Right atrium auricular region (tissue), 2 donors: ENCODE measurements around the gene RASL11B. TPM values are rescaled to one million over a fixed set of nuclear protein-coding genes. Genes with fewer than 3 reads are reported as not detected.

ENCODE experiments used
- DNase-seq: peaks from one replicate; pipeline ENCODE4 v3.0.0-alpha.2; 2019; ENCODE audit warnings: low spot score
- H3K27ac ChIP-seq, 2 donors: fragments of 200-600 bp; sonication (generic); 1 replicate in 1 of 2; 2 replicates in 1 of 2; pipeline ENCODE4 v1.5.1; 2016 to 2019
- H3K27me3 ChIP-seq, 2 donors: fragments of 200-600 bp; sonication (generic); one replicate each; pipeline versions ENCODE4 v1.5.1 to v1.6.0; 2017 to 2019
- H3K36me3 ChIP-seq: fragments of 200-600 bp; sonication (generic); one replicate; pipeline ENCODE4 v1.5.1; 2016
- H3K4me1 ChIP-seq, 2 donors: fragments of 200-600 bp; sonication (generic); one replicate each; pipeline versions ENCODE4 v1.5.1 to v1.6.0; 2017 to 2019
- H3K4me3 ChIP-seq, 2 donors: fragments of 200-600 bp; sonication (generic); 1 replicate in 1 of 2; 2 replicates in 1 of 2; pipeline ENCODE4 v1.5.1; 2017 to 2019; ENCODE audit warnings: mild to moderate bottlenecking in 1 of 2, moderate library complexity in 1 of 2
- H3K9me3 ChIP-seq, 2 donors: fragments of 200-600 bp; sonication (generic); one replicate each; pipeline ENCODE4 v1.5.1; 2019
- CTCF ChIP-seq, 2 donors: fragments of 200-600 bp; sonication (generic); IDR thresholded peaks; one replicate each; pipeline ENCODE4 v1.5.1; 2019; ENCODE audit warnings: antibody characterized with exemption in 2 of 2
- total RNA-seq, 2 donors: library from RNA; depleted of rRNA; stranded (reverse); fragments of >200 nt; gene quantifications; one replicate each; pipeline ENCODE4 v1.1.0, GENCODE V29; 2016

The RASL11B gene
- total RNA-seq, 2 donors from 2014 or later, result 10.9 to 12.2 TPM

- peaks cover 0 to 34% of the 10 kb centered on the region in 2 donors for H3K4me1 ChIP-seq
- no peaks in the 10 kb centered on the region for H3K27me3 ChIP-seq
- TF ChIP-seq CTCF (IDR thresholded peaks at IDR 0.05), result no peak
- H3K9me3 ChIP-seq, result no peaks in the 10 kb centered on the region
- H3K36me3 ChIP-seq, result no peaks in the 10 kb centered on the region
- no peak for DNase-seq
- H3K27ac ChIP-seq, result no peak overlapping the region
- H3K4me3 ChIP-seq, result no peak overlapping the region
Observed at GRCh38 chr4:52836120-52836519, 26.0 kb upstream of the RASL11B start.

GRCh38 chr4:52836678-52837077 lies 25.4 kb upstream of the RASL11B start:
- no peak for DNase-seq
- Histone ChIP-seq H3K36me3 (no peaks in the 10 kb centered on the region), H3K4me3 (no peak overlapping the region), H3K4me1 (peaks cover 0 to 40% of the 10 kb centered on the region in 2 donors), H3K9me3 (no peaks in the 10 kb centered on the region), H3K27me3 (no peaks in the 10 kb centered on the region), H3K27ac (no peak overlapping the region)
- TF ChIP-seq CTCF (IDR thresholded peaks at IDR 0.05), result no peak

GRCh38 chr4:52837716-52838558 lies 24.2 kb upstream of the RASL11B start:
- Histone ChIP-seq H3K9me3 (no peaks in the 10 kb centered on the region), H3K36me3 (no peaks in the 10 kb centered on the region), H3K27ac (peak overlapping the region in 1 of 2 donors; percentile 1), H3K4me1 (peaks cover 0 to 52% of the 10 kb centered on the region in 2 donors), H3K4me3 (no peak overlapping the region), H3K27me3 (no peaks in the 10 kb centered on the region)
- peak; percentile 55 for DNase-seq
- TF ChIP-seq CTCF (IDR thresholded peaks at IDR 0.05), result no peak

GRCh38 chr4:52838729-52839586 lies 23.2 kb upstream of the RASL11B start:
- H3K36me3 ChIP-seq, result no peaks in the 10 kb centered on the region
- H3K9me3 ChIP-seq, result no peaks in the 10 kb centered on the region
- DNase-seq, result peak; percentile 55
- TF ChIP-seq CTCF (IDR thresholded peaks at IDR 0.05), result no peak
- H3K27ac ChIP-seq, result peak overlapping the region; percentile 9 to 27
- H3K27me3 ChIP-seq, result no peaks in the 10 kb centered on the region
- no peak overlapping the region for H3K4me3 ChIP-seq
- peaks cover 0 to 57% of the 10 kb centered on the region in 2 donors for H3K4me1 ChIP-seq

- H3K27ac ChIP-seq, result no peak overlapping the region
- no peak overlapping the region for H3K4me3 ChIP-seq
- no peak for TF ChIP-seq CTCF (IDR thresholded peaks at IDR 0.05)
- no peaks in the 10 kb centered on the region for H3K36me3 ChIP-seq
- H3K27me3 ChIP-seq, result no peaks in the 10 kb centered on the region
- peak; percentile 1 for DNase-seq
- H3K9me3 ChIP-seq, result no peaks in the 10 kb centered on the region
- peaks cover 0 to 57% of the 10 kb centered on the region in 2 donors for H3K4me1 ChIP-seq
Observed at GRCh38 chr4:52840531-52841370, 21.4 kb upstream of the RASL11B start.
